Middle frontal gyrus (tissue), 1 donor: ENCODE data around the gene GMDS.

Experiments used
- DNase-seq: peaks from one replicate; pipeline ENCODE4 v3.0.0-alpha.2; 2015; ENCODE audit warnings: low spot score; ENCODE audit errors: extremely low spot score

The GMDS gene

GRCh38 chr6:1949538-1949937 is 295.9 kb downstream of the GMDS start:
- no peak for DNase-seq

- DNase-seq: no peak
Measured at GRCh38 chr6:1947922-1948321, 297.5 kb downstream of the GMDS start.

GRCh38 chr6:1946583-1946982 is 298.8 kb downstream of the GMDS start:
- no peak for DNase-seq

- DNase-seq: no peak
Measured at GRCh38 chr6:1945235-1945832, 300.1 kb downstream of the GMDS start.

GRCh38 chr6:1942834-1943233 is 302.6 kb downstream of the GMDS start:
- no peak for DNase-seq

- no peak for DNase-seq
Measured at GRCh38 chr6:1941534-1941933, 303.9 kb downstream of the GMDS start.

GRCh38 chr6:1940381-1940780 is 305.0 kb downstream of the GMDS start:
- DNase-seq: no peak

- no peak for DNase-seq
Measured at GRCh38 chr6:1933292-1933691, 312.1 kb downstream of the GMDS start.

- DNase-seq: no peak
Measured at GRCh38 chr6:1931817-1932216, 313.6 kb downstream of the GMDS start.

- no peak for DNase-seq
Measured at GRCh38 chr6:1930356-1930755, 315.0 kb downstream of the GMDS start.

- DNase-seq: no peak
Measured at GRCh38 chr6:1929931-1930330, 315.5 kb downstream of the GMDS start.

GRCh38 chr6:1925743-1926430 is 319.5 kb downstream of the GMDS start:
- no peak for DNase-seq

- DNase-seq: no peak
Measured at GRCh38 chr6:1923449-1923848, 322.0 kb downstream of the GMDS start.

GRCh38 chr6:1917626-1918371 is 327.6 kb downstream of the GMDS start:
- DNase-seq: no peak

- no peak for DNase-seq
Measured at GRCh38 chr6:1916334-1917070, 328.9 kb downstream of the GMDS start.

- no peak for DNase-seq
Measured at GRCh38 chr6:1915226-1915625, 330.2 kb downstream of the GMDS start.

- DNase-seq: no peak
Measured at GRCh38 chr6:1913577-1913976, 331.8 kb downstream of the GMDS start.

- DNase-seq: no peak
Measured at GRCh38 chr6:1912731-1913130, 332.7 kb downstream of the GMDS start.

GRCh38 chr6:1911474-1911873 is 333.9 kb downstream of the GMDS start:
- no peak for DNase-seq

GRCh38 chr6:1910621-1911407 is 334.6 kb downstream of the GMDS start:
- DNase-seq: no peak

- DNase-seq: no peak
Measured at GRCh38 chr6:1908784-1909183, 336.6 kb downstream of the GMDS start.
